A549 (cell line): ENCODE measurements around the gene CFAP92.

Source experiments
- ATOH8 ChIP-seq: fragments of 250-450 bp; sonication (Bioruptor Pico); IDR thresholded peaks from 2 replicates; pipeline ENCODE4 v1.5.0; 2020; ENCODE audit warnings: low read depth, mild to moderate bottlenecking, moderate library complexity
- CHD2 ChIP-seq: fragments of 150-350 bp; IDR thresholded peaks from 2 replicates; pipeline ENCODE4 v1.6.1; 2014; ENCODE audit warnings: low read length; ENCODE audit not compliant: partially characterized antibody
- CTCF ChIP-seq: fragments of >200 bp; sonication (Bioruptor Twin); formaldehyde crosslinking; IDR thresholded peaks from 3 replicates; pipeline ENCODE4 v1.5.1; 2016
- MYC ChIP-seq: IDR thresholded peaks from 2 replicates; pipeline ENCODE4 v1.6.1; 2012; ENCODE audit warnings: mild to moderate bottlenecking, inconsistent platforms, low read length, improper control_type of control experiment, borderline replicate concordance
- POLR2A ChIP-seq: IDR thresholded peaks from 2 replicates; pipeline ENCODE4 v1.6.1; 2012; ENCODE audit warnings: mild to moderate bottlenecking, low read length
- RAD21 ChIP-seq, 2 experiments: fragments of >200 bp in 1 of 2; sonication (Bioruptor Twin) in 1 of 2; formaldehyde crosslinking in 1 of 2; IDR thresholded peaks in 1 of 2; conservative IDR thresholded peaks in 1 of 2; 2 replicates in 1 of 2; 3 replicates in 1 of 2; pipeline ENCODE4 v1.6.1; 2012 to 2018; ENCODE audit warnings: inconsistent platforms in 1 of 2
- REST ChIP-seq: fragments of 200-600 bp; sonication (generic); IDR thresholded peaks from 2 replicates; pipeline ENCODE4 v1.6.1; 2016; ENCODE audit warnings: antibody characterized with exemption, mild to moderate bottlenecking, moderate library complexity

- no peak for TF ChIP-seq RAD21 (conservative IDR thresholded peaks at IDR 0.05 in 1 of 2, IDR thresholded peaks at IDR 0.05 in 1 of 2)
- no peak for TF ChIP-seq POLR2A
- no peak for TF ChIP-seq CHD2
- TF ChIP-seq CTCF, result no peak
- no peak for TF ChIP-seq ATOH8 (CRISPR knock-in tag)
- no peak for TF ChIP-seq REST
- TF ChIP-seq MYC, result no peak
These were observed 83.9 kb downstream of the CFAP92 start for GRCh38 chr3:128910006-128910405.
